Central memory CD4-positive, alpha-beta T cell (primary cell): ENCODE measurements around the gene FGF2.
"Not testable (repeated sequence)": the region's sequence is repeated elsewhere in the genome, so short reads cannot be mapped to it uniquely, and the experiment has no call there.

ENCODE experiments used
- DNase-seq: peaks from one replicate; pipeline ENCODE4 v3.0.0; 2022

The FGF2 gene

GRCh38 chr4:122849789-122850188, 23.2 kb downstream of the FGF2 start:
- DNase-seq: not testable (repeated sequence)

- DNase-seq: no peak
These were observed 24.9 kb downstream of the FGF2 start for GRCh38 chr4:122851568-122851967.

- DNase-seq: no peak
These were observed 28.1 kb downstream of the FGF2 start for GRCh38 chr4:122854447-122855352.

- no peak for DNase-seq
These were observed 28.8 kb downstream of the FGF2 start for GRCh38 chr4:122855353-122855890.

GRCh38 chr4:122857160-122857559, 30.5 kb downstream of the FGF2 start:
- DNase-seq: no peak

- DNase-seq: no peak
These were observed 32.1 kb downstream of the FGF2 start for GRCh38 chr4:122858705-122859104.

GRCh38 chr4:122861172-122861943, 34.7 kb downstream of the FGF2 start:
- no peak for DNase-seq

- no peak for DNase-seq
These were observed 37.0 kb downstream of the FGF2 start for GRCh38 chr4:122863639-122864038.

- DNase-seq: no peak
These were observed 38.8 kb downstream of the FGF2 start for GRCh38 chr4:122865425-122865824.

GRCh38 chr4:122868235-122868634, 41.6 kb downstream of the FGF2 start:
- not testable (repeated sequence) for DNase-seq

GRCh38 chr4:122873146-122873545, 46.5 kb downstream of the FGF2 start:
- DNase-seq: no peak

GRCh38 chr4:122873821-122874593, 47.4 kb downstream of the FGF2 start:
- no peak for DNase-seq

- DNase-seq: no peak
These were observed 49.3 kb downstream of the FGF2 start for GRCh38 chr4:122875949-122876348.

- no peak for DNase-seq
These were observed 49.8 kb downstream of the FGF2 start for GRCh38 chr4:122876456-122876855.

- no peak for DNase-seq
These were observed 52.4 kb downstream of the FGF2 start for GRCh38 chr4:122879001-122879400.

GRCh38 chr4:122882857-122883735, 56.5 kb downstream of the FGF2 start:
- DNase-seq: no peak

- no peak for DNase-seq
These were observed 57.9 kb downstream of the FGF2 start for GRCh38 chr4:122884499-122884898.

- no peak for DNase-seq
These were observed 63.1 kb downstream of the FGF2 start for GRCh38 chr4:122889726-122890125.

- no peak for DNase-seq
These were observed 63.6 kb downstream of the FGF2 start for GRCh38 chr4:122890147-122890795.

- no peak for DNase-seq
These were observed 68.2 kb downstream of the FGF2 start for GRCh38 chr4:122894827-122895226.

GRCh38 chr4:122895336-122895995, 68.8 kb downstream of the FGF2 start:
- DNase-seq: no peak
